Kidney epithelial cell (primary cell): ENCODE results near the gene ABCC8. TPM values are rescaled to one million over a fixed set of nuclear protein-coding genes. Genes with fewer than 3 reads are reported as not detected.

Experiments
- DNase-seq: peaks from one replicate; pipeline ENCODE4 v3.0.0-alpha.2; 2010; ENCODE audit warnings: low read depth
- H3K27me3 ChIP-seq: 2 replicates; pipeline ENCODE4 v1.6.0; 2011; ENCODE audit warnings: low read length; ENCODE audit not compliant: control insufficient read depth, insufficient read depth
- H3K36me3 ChIP-seq: 2 replicates; pipeline ENCODE4 v1.5.1; 2011; ENCODE audit warnings: low read length; ENCODE audit not compliant: control insufficient read depth, insufficient read depth
- H3K4me3 ChIP-seq: 2 replicates; pipeline ENCODE4 v1.5.1; 2011; ENCODE audit warnings: low read depth, mild to moderate bottlenecking, control low read depth, low read length
- CTCF ChIP-seq: IDR thresholded peaks from 2 replicates; pipeline ENCODE4 v1.5.1; 2011; ENCODE audit warnings: mild to moderate bottlenecking, moderate library complexity, low read length, control low read depth, inconsistent platforms; ENCODE audit not compliant: insufficient read depth, poor library complexity, severe bottlenecking
- total RNA-seq: library from RNA; depleted of rRNA; stranded (reverse); fragments of >200 nt; gene quantifications from 2 replicates; pipeline ENCODE4 v1.2.3, GENCODE V29; 2015

ABCC8 gene
- total RNA-seq, 1 donor from 2014 or later, result not detected

GRCh38 chr11:17412488-17413180 is 64.0 kb downstream of the ABCC8 start:
- no peak for TF ChIP-seq CTCF
- Histone ChIP-seq H3K36me3 (no peaks in the 10 kb centered on the region), H3K4me3 (no peak overlapping the region), H3K27me3 (peaks cover 25% of the 10 kb centered on the region)
- no peak for DNase-seq

- no peak for DNase-seq
- H3K36me3 ChIP-seq, result no peaks in the 10 kb centered on the region
- peaks cover 30% of the 10 kb centered on the region for H3K27me3 ChIP-seq
- no peak overlapping the region for H3K4me3 ChIP-seq
- no peak for TF ChIP-seq CTCF
Observed at GRCh38 chr11:17411418-17411817, 65.2 kb downstream of the ABCC8 start.

GRCh38 chr11:17410606-17411379 is 65.9 kb downstream of the ABCC8 start:
- no peak for DNase-seq
- H3K27me3 ChIP-seq, result peaks cover 29% of the 10 kb centered on the region
- no peak overlapping the region for H3K4me3 ChIP-seq
- no peaks in the 10 kb centered on the region for H3K36me3 ChIP-seq
- TF ChIP-seq CTCF, result no peak

- Histone ChIP-seq H3K27me3 (peaks cover 15% of the 10 kb centered on the region), H3K4me3 (no peak overlapping the region), H3K36me3 (no peaks in the 10 kb centered on the region)
- TF ChIP-seq CTCF, result no peak
- DNase-seq, result no peak
Observed at GRCh38 chr11:17408641-17409040, 68.0 kb downstream of the ABCC8 start.

- no peaks in the 10 kb centered on the region for H3K36me3 ChIP-seq
- H3K27me3 ChIP-seq, result peaks cover 15% of the 10 kb centered on the region
- no peak for DNase-seq
- H3K4me3 ChIP-seq, result no peak overlapping the region
- TF ChIP-seq CTCF, result no peak
Observed at GRCh38 chr11:17408026-17408425, 68.6 kb downstream of the ABCC8 start.

GRCh38 chr11:17407575-17407974 is 69.1 kb downstream of the ABCC8 start:
- no peak for TF ChIP-seq CTCF
- Histone ChIP-seq H3K27me3 (peaks cover 14% of the 10 kb centered on the region), H3K4me3 (no peak overlapping the region), H3K36me3 (no peaks in the 10 kb centered on the region)
- no peak for DNase-seq
